ENCODE measurements around the gene LMTK2.

DNA sequence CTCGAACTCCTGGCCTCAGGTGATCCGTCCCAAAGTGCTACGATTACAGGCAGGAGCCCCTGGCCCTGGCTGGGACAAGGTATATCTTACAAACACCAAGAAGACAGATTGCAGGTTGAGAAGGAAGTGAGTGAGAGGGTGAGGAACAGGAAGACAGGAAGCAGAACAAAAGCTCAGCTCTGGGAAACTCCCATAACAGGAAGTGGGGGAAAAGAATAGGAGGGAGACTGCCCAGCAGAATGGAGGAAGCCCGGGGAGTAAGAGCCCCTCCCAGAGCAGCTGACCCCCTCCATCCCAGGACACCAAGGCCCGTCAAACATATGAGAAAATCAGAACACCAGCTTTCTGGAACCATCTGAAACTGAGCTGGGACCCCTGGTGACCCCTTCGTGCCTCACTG, 142.4 kb downstream of the LMTK2 start:
- TF ChIP-seq YY1 (IDR thresholded peaks at IDR 0.05; ENCODE audit: insufficient read depth, insufficient read length) (no peak), ZNF274 (IDR thresholded peaks at IDR 0.05; ENCODE audit: low read depth, low read length) (no peak)
